IPS DF 4.7 (cell line): ENCODE measurements around the gene YIPF1.

Experiments
- DNase-seq: peaks from one replicate; pipeline ENCODE4 v3.0.0-alpha.2; 2013; ENCODE audit warnings: low spot score; ENCODE audit errors: extremely low read depth

Gene YIPF1

GRCh38 chr1:53889304-53890298 is at the start of gene YIPF1:
Gene YIPF1 (minus strand): TSS chr1:53889797. CDS start chr1:53888937, 860 bp downstream.
- peak; percentile 49 for DNase-seq

GRCh38 chr1:53938136-53938830 is 48.7 kb upstream of the YIPF1 start:
- no peak for DNase-seq

- no peak for DNase-seq
Observed at GRCh38 chr1:53936430-53936829, 46.8 kb upstream of the YIPF1 start.

- no peak for DNase-seq
Observed at GRCh38 chr1:53934170-53934765, 44.7 kb upstream of the YIPF1 start.

GRCh38 chr1:53931523-53931922 is 41.9 kb upstream of the YIPF1 start:
- DNase-seq = no peak

GRCh38 chr1:53930932-53931331 is 41.3 kb upstream of the YIPF1 start:
- DNase-seq = no peak

- DNase-seq = no peak
Observed at GRCh38 chr1:53929246-53929960, 39.8 kb upstream of the YIPF1 start.

GRCh38 chr1:53927376-53927881 is 37.8 kb upstream of the YIPF1 start:
- DNase-seq = no peak

- no peak for DNase-seq
Observed at GRCh38 chr1:53919675-53920066, 30.1 kb upstream of the YIPF1 start.

GRCh38 chr1:53918343-53918742 is 28.7 kb upstream of the YIPF1 start:
- no peak for DNase-seq

- DNase-seq = no peak
Observed at GRCh38 chr1:53913352-53914033, 23.9 kb upstream of the YIPF1 start.

GRCh38 chr1:53911442-53911841 is 21.8 kb upstream of the YIPF1 start:
- DNase-seq = no peak

GRCh38 chr1:53909946-53910345 is 20.3 kb upstream of the YIPF1 start:
- no peak for DNase-seq

- no peak for DNase-seq
Observed at GRCh38 chr1:53906121-53906520, 16.5 kb upstream of the YIPF1 start.

- no peak for DNase-seq
Observed at GRCh38 chr1:53905509-53905908, 15.9 kb upstream of the YIPF1 start.

GRCh38 chr1:53902235-53903138 is 12.9 kb upstream of the YIPF1 start:
- no peak for DNase-seq

GRCh38 chr1:53899708-53900107 is 10.1 kb upstream of the YIPF1 start:
- DNase-seq = no peak

- DNase-seq = no peak
Observed at GRCh38 chr1:53899206-53899628, 9.6 kb upstream of the YIPF1 start.

- DNase-seq = no peak
Observed at GRCh38 chr1:53896635-53897229, 7.1 kb upstream of the YIPF1 start.
